ENCODE results near the gene PRSS37. TPM values are rescaled to one million over a fixed set of nuclear protein-coding genes. Genes with fewer than 3 reads are reported as not detected.
A peak's percentile ranks its signal among the peaks of the same experiment; 100 is the strongest.
"Not testable (repeated sequence)": the region's sequence is repeated elsewhere in the genome, so short reads cannot be mapped to it uniquely, and the experiment has no call there.

The PRSS37 gene
- total and polyA plus RNA-seq, 7 experiments from 2014 or later, result not detected

DNA sequence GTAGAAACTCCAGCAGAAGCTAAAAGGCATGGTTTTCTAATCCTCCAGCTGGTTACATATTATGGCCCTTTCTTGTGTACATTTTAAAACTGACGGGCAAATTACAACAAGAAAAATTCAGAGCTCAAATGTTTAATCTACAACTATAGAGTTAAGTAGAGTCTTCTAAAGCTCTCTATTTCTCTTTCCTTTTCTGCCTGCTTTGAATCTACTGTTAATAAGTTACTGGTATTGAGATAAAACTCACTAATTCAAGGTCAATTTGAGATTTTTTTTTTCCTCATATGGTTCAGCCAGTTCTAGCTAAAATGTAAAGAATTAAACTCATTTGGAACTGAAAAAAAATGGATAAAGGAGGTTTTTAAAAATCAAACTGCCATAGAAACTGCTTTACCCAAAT lies 1.6 kb upstream of the PRSS37 start:
- DNase-seq, result no peak
- Mint-ChIP-seq H3K36me3 (peaks cover 0 to 5% (median 0%) of the 10 kb centered on the region in 5 donors), H3K27me3 (no peaks in the 10 kb centered on the region), H3K27ac (no peak overlapping the region), H3K9me3 (peaks cover 0 to 9% (median 0%) of the 10 kb centered on the region in 11 donors), H3K4me3 (no peak overlapping the region), H3K4me1 (no peaks in the 10 kb centered on the region)
- Histone ChIP-seq H3K27ac (ENCODE audit: low read depth, low read length) (no peak overlapping the region), H3K4me3 (ENCODE audit: low read length) (no peak overlapping the region), H3K9me3 (ENCODE audit: control insufficient read depth in 2 of 3, low read length in 3 of 3) (no peaks in the 10 kb centered on the region), H3K27me3 (ENCODE audit: control insufficient read depth in 2 of 2, insufficient read depth in 2 of 2, low read length in 2 of 2) (no peaks in the 10 kb centered on the region), H3K36me3 (ENCODE audit: control insufficient read depth in 2 of 3, insufficient read depth in 3 of 3, low read length in 3 of 3) (no peaks in the 10 kb centered on the region), H3K4me1 (ENCODE audit: control insufficient read depth in 2 of 2, insufficient read depth in 2 of 2, low read length in 2 of 2) (no peaks in the 10 kb centered on the region)
- ATAC-seq, result no peak
- ChIA-PET POLR2A (no interaction called here), CTCF (no interaction called here)
- intact Hi-C loops (cut with micrococcal nuclease), result no loop called here

DNA sequence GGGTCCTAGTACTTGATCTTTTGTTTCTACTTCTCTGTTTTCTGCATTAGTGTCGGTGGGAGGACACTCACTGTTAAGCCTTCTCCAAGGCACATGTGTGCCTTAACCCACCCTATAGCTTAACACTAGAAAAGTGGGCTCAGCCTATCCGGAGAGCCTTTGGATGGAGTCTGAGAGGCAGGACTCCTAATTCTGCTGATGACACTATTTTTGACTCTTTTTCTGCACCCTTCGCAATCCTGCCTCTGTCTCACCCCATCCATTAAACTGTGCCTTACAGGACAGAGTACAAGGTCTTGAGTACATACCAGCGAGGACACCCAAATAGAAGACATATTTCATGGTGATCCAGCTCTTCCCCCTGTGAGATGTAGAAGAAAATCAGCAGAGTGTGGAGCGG lies 577 bp downstream of the PRSS37 start:
- no peak overlapping the region for H3K27ac ChIP-seq (ENCODE audit: low read depth, low read length)
- H3K9me3 ChIP-seq (ENCODE audit: control insufficient read depth in 2 of 3, low read length in 3 of 3), result no peaks in the 10 kb centered on the region
- ChIA-PET POLR2A (no interaction called here), CTCF (no interaction called here)
- no peaks in the 10 kb centered on the region for H3K36me3 ChIP-seq (ENCODE audit: control insufficient read depth in 2 of 3, insufficient read depth in 3 of 3, low read length in 3 of 3)
- H3K4me3 ChIP-seq (ENCODE audit: low read length), result no peak overlapping the region
- no peaks in the 10 kb centered on the region for H3K27me3 Mint-ChIP-seq
- intact Hi-C loops (cut with micrococcal nuclease), result no loop called here
- no peak overlapping the region for H3K4me3 Mint-ChIP-seq
- no peak overlapping the region for H3K27ac Mint-ChIP-seq
- ATAC-seq (no peak), DNase-seq (no peak)
- H3K27me3 ChIP-seq (ENCODE audit: control insufficient read depth in 2 of 2, insufficient read depth in 2 of 2, low read length in 2 of 2), result no peaks in the 10 kb centered on the region
- H3K9me3 Mint-ChIP-seq, result no peaks in the 10 kb centered on the region
- H3K4me1 ChIP-seq (ENCODE audit: control insufficient read depth in 2 of 2, insufficient read depth in 2 of 2, low read length in 2 of 2), result no peaks in the 10 kb centered on the region
- peaks cover 0 to 18% (median 3%) of the 10 kb centered on the region in 5 donors for H3K36me3 Mint-ChIP-seq
- no peaks in the 10 kb centered on the region for H3K4me1 Mint-ChIP-seq

DNA sequence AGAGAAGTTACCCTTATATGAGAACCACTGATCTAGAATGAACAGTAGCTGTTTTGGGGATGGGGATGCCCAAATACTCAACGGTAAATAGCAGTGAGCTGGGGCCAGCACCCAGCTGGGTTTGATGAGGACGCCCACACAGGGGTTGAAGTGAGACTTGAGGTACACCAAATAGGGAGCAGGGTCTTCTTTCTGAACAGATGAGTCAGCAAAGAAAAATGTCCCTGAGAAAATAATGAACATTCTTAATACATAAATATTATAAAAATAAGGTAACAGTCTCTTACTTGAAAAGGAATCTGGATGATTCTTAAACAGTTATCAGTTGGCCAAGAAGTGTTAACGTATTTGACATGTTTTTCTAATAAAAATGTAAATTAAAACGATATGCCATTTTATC lies 2.0 kb downstream of the PRSS37 start:
- no peak overlapping the region for H3K4me3 ChIP-seq (ENCODE audit: low read length)
- Mint-ChIP-seq H3K36me3 (peaks cover 0 to 21% (median 4%) of the 10 kb centered on the region in 5 donors), H3K4me1 (no peaks in the 10 kb centered on the region)

DNA sequence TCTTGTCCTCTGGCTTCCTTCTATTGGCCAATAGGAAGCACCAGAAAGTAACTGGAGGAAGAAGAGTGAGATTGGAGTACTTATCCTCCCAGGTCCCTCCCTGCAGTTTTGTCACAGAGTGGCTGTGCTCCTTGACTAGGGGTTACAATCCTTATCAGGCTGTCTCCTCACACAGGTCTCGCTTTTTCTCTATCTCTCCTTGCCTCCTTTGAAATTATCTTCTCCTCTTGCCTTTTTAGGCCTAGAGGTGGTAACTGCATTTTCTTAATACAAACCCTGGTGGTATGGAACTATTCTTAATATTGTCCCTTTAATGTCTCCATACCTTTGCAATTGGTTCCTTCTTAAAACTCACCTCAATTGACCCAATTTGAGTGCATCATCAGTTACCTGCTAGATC lies 2.7 kb downstream of the PRSS37 start:
- Mint-ChIP-seq H3K27ac (no peak overlapping the region), H3K36me3 (peaks cover 0 to 21% (median 4%) of the 10 kb centered on the region in 5 donors), H3K9me3 (peaks cover 0 to 1% (median 0%) of the 10 kb centered on the region in 11 donors), H3K4me1 (no peaks in the 10 kb centered on the region), H3K27me3 (no peaks in the 10 kb centered on the region), H3K4me3 (no peak overlapping the region)
- Histone ChIP-seq H3K27me3 (ENCODE audit: control insufficient read depth in 2 of 2, insufficient read depth in 2 of 2, low read length in 2 of 2) (no peaks in the 10 kb centered on the region), H3K4me3 (ENCODE audit: low read length) (no peak overlapping the region), H3K36me3 (ENCODE audit: control insufficient read depth in 2 of 3, insufficient read depth in 3 of 3, low read length in 3 of 3) (no peaks in the 10 kb centered on the region), H3K4me1 (ENCODE audit: control insufficient read depth in 2 of 2, insufficient read depth in 2 of 2, low read length in 2 of 2) (no peaks in the 10 kb centered on the region), H3K27ac (ENCODE audit: low read depth, low read length) (no peak overlapping the region), H3K9me3 (ENCODE audit: control insufficient read depth in 2 of 3, low read length in 3 of 3) (no peaks in the 10 kb centered on the region)
- intact Hi-C loops (cut with micrococcal nuclease), result no loop called here
- ATAC-seq (no peak), DNase-seq (no peak)
- CTCF ChIA-PET, result no interaction called here
- POLR2A ChIA-PET, result no interaction called here

More for the DNA sequence above, 2.0 kb downstream of the PRSS37 start:
- Histone ChIP-seq H3K4me1 (ENCODE audit: control insufficient read depth in 2 of 2, insufficient read depth in 2 of 2, low read length in 2 of 2) (no peaks in the 10 kb centered on the region), H3K27ac (ENCODE audit: low read depth, low read length) (no peak overlapping the region), H3K9me3 (ENCODE audit: control insufficient read depth in 2 of 3, low read length in 3 of 3) (no peaks in the 10 kb centered on the region), H3K36me3 (ENCODE audit: control insufficient read depth in 2 of 3, insufficient read depth in 3 of 3, low read length in 3 of 3) (no peaks in the 10 kb centered on the region), H3K27me3 (ENCODE audit: control insufficient read depth in 2 of 2, insufficient read depth in 2 of 2, low read length in 2 of 2) (no peaks in the 10 kb centered on the region)
- DNase-seq (no peak), ATAC-seq (no peak)
- no peak overlapping the region for H3K4me3 Mint-ChIP-seq
- CTCF ChIA-PET, result no interaction called here
- no peaks in the 10 kb centered on the region for H3K27me3 Mint-ChIP-seq
- H3K27ac Mint-ChIP-seq, result no peak overlapping the region
- peaks cover 0 to under 1% (median 0%) of the 10 kb centered on the region in 11 donors for H3K9me3 Mint-ChIP-seq
- POLR2A ChIA-PET, result no interaction called here
- intact Hi-C loops (cut with micrococcal nuclease), result no loop called here

DNA sequence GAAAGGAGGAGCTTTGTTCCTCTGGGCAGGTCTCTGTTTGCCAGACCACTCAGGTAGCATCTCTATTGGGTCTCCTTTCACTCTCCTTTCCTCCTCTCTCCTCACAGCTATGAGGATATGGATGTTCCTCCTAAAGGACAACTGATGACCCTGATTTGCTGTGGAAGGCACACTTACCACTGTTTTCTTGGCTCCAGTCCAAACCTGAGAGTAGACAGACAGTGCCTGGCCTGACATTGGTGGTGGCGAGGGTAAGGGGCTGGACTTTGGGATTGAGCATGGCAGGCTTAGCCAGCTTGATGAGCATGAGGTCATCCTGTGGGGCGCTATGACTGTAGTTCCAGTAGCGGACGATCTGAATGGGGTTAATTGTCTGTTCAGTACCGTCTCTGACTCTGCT lies 3.6 kb downstream of the PRSS37 start:
- Histone ChIP-seq H3K27me3 (ENCODE audit: control insufficient read depth in 2 of 2, insufficient read depth in 2 of 2, low read length in 2 of 2) (no peaks in the 10 kb centered on the region), H3K4me3 (ENCODE audit: low read length) (no peak overlapping the region), H3K4me1 (ENCODE audit: control insufficient read depth in 2 of 2, insufficient read depth in 2 of 2, low read length in 2 of 2) (no peaks in the 10 kb centered on the region), H3K36me3 (ENCODE audit: control insufficient read depth in 2 of 3, insufficient read depth in 3 of 3, low read length in 3 of 3) (no peaks in the 10 kb centered on the region), H3K27ac (ENCODE audit: low read depth, low read length) (no peak overlapping the region), H3K9me3 (ENCODE audit: control insufficient read depth in 2 of 3, low read length in 3 of 3) (no peaks in the 10 kb centered on the region)
- Mint-ChIP-seq H3K27me3 (no peaks in the 10 kb centered on the region), H3K27ac (no peak overlapping the region), H3K4me1 (no peaks in the 10 kb centered on the region), H3K36me3 (peaks cover 0 to 26% (median 4%) of the 10 kb centered on the region in 5 donors), H3K9me3 (peaks cover 0 to 1% (median 0%) of the 10 kb centered on the region in 11 donors), H3K4me3 (no peak overlapping the region)
- ChIA-PET CTCF (no interaction called here), POLR2A (no interaction called here)
- no peak for DNase-seq
- no peak for ATAC-seq
- intact Hi-C loops (cut with micrococcal nuclease), result no loop called here

DNA sequence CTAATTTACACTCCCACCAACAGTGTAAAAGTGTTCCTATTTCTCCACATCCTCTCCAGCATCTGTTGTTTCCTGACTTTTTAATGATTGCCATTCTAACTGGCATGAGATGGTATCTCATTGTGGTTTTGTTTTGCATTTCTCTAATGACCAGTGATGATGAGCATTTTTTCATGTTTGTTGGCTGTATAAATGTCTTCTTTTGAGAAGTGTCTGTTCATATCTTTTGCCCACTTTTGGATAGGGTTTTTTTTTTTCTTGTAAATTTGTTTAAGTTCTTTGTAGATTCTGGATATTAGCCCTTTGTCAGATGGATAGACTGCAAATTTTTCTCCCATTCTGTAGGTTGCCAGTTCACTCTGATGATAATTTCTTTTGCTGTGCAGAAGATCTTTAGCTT lies 18.9 kb downstream of the PRSS37 start:
- intact Hi-C loops (cut with micrococcal nuclease); H3K4me1 ChIP-seq (ENCODE audit: control insufficient read depth in 2 of 2, insufficient read depth in 2 of 2, low read length in 2 of 2); POLR2A ChIA-PET; H3K27ac ChIP-seq (ENCODE audit: low read depth, low read length); H3K27me3 Mint-ChIP-seq; H3K4me3 Mint-ChIP-seq; CTCF ChIA-PET; H3K27me3 ChIP-seq (ENCODE audit: control insufficient read depth in 2 of 2, insufficient read depth in 2 of 2, low read length in 2 of 2); H3K9me3 ChIP-seq (ENCODE audit: control insufficient read depth in 2 of 3, low read length in 3 of 3); H3K4me1 Mint-ChIP-seq; ATAC-seq; H3K4me3 ChIP-seq (ENCODE audit: low read length); DNase-seq; H3K36me3 ChIP-seq (ENCODE audit: control insufficient read depth in 2 of 3, insufficient read depth in 3 of 3, low read length in 3 of 3); H3K27ac Mint-ChIP-seq: not testable (repeated sequence)
- Mint-ChIP-seq H3K9me3 (peaks cover 8 to 82% (median 49%) of the 10 kb centered on the region in 11 donors), H3K36me3 (peaks cover 0 to 79% (median 65%) of the 10 kb centered on the region in 5 donors)

DNA sequence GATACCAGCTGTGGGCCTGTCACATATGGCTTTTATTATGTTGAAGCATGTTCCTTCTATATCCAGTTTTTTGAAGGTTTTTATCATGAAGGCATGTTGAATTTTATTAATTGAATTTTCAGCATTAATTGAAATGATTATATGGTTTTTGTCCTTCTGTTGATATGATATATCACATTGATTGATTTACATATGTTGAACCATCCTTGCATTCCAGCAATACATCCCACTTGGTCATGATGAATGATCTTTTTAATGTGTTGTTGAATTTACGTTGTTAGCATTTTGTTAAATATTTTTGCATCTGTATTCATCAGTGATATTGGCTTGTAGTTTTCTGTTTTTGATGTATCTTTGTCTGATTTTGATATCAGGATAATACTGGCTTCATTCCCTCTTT lies 21.2 kb downstream of the PRSS37 start:
- Histone ChIP-seq H3K4me3 (ENCODE audit: low read length) (no peak overlapping the region), H3K9me3 (ENCODE audit: control insufficient read depth in 2 of 3, low read length in 3 of 3) (peaks cover 0 to 3% (median 0%) of the 10 kb centered on the region in 3 experiments), H3K27me3 (ENCODE audit: control insufficient read depth in 2 of 2, insufficient read depth in 2 of 2, low read length in 2 of 2) (no peaks in the 10 kb centered on the region), H3K36me3 (ENCODE audit: control insufficient read depth in 2 of 3, insufficient read depth in 3 of 3, low read length in 3 of 3) (no peaks in the 10 kb centered on the region), H3K4me1 (ENCODE audit: control insufficient read depth in 2 of 2, insufficient read depth in 2 of 2, low read length in 2 of 2) (no peaks in the 10 kb centered on the region), H3K27ac (ENCODE audit: low read depth, low read length) (no peak overlapping the region)
- H3K4me1 Mint-ChIP-seq, result no peaks in the 10 kb centered on the region
- DNase-seq (peak in 1 of 9 donors; percentile 0), ATAC-seq (no peak)
- H3K27me3 Mint-ChIP-seq, result no peaks in the 10 kb centered on the region
- no peak overlapping the region for H3K4me3 Mint-ChIP-seq
- ChIA-PET POLR2A (no interaction called here), CTCF (no interaction called here)
- peaks cover 0 to 82% (median 64%) of the 10 kb centered on the region in 5 donors for H3K36me3 Mint-ChIP-seq
- peaks cover 8 to 90% (median 59%) of the 10 kb centered on the region in 11 donors for H3K9me3 Mint-ChIP-seq
- H3K27ac Mint-ChIP-seq, result no peak overlapping the region
- intact Hi-C loops (cut with micrococcal nuclease), result no loop called here
